Astrocyte (in vitro differentiated cells and primary cell): Measurements from ENCODE around the gene LRP1B.

Source experiments
- EZH2 ChIP-seq: IDR thresholded peaks from 2 replicates; pipeline ENCODE4 v1.6.1; 2012; ENCODE audit warnings: mild to moderate bottlenecking, low read length, inconsistent platforms; ENCODE audit not compliant: insufficient read depth
- TF ChIP-seq, protein P1 (sequence below): IDR thresholded peaks from 2 replicates; pipeline ENCODE4 v1.5.1; 2011; ENCODE audit warnings: low read depth, mild to moderate bottlenecking, inconsistent platforms, low read length, moderate library complexity; ENCODE audit not compliant: insufficient read depth

DNA sequence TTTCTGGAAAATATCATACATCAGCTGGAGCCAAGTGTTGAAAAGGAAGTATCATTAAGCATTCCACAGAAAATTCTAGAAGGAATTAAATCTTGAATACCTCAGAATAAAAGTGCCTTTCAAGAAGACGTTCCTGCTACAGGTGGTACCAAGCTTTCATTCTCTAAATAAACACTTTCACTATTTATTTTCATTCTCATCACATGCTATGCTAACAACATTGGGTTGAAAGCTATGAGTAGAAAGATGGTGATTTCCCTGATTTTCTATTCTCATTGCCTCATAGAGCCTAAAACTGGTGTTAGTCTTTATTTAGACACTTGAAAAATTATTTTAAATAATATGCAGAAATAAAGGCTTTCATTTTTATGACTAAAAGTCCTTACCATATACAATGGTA, 324.7 kb downstream of the LRP1B start:
- TF ChIP-seq, protein P1, sequence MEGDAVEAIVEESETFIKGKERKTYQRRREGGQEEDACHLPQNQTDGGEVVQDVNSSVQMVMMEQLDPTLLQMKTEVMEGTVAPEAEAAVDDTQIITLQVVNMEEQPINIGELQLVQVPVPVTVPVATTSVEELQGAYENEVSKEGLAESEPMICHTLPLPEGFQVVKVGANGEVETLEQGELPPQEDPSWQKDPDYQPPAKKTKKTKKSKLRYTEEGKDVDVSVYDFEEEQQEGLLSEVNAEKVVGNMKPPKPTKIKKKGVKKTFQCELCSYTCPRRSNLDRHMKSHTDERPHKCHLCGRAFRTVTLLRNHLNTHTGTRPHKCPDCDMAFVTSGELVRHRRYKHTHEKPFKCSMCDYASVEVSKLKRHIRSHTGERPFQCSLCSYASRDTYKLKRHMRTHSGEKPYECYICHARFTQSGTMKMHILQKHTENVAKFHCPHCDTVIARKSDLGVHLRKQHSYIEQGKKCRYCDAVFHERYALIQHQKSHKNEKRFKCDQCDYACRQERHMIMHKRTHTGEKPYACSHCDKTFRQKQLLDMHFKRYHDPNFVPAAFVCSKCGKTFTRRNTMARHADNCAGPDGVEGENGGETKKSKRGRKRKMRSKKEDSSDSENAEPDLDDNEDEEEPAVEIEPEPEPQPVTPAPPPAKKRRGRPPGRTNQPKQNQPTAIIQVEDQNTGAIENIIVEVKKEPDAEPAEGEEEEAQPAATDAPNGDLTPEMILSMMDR: no peak
- no peak for TF ChIP-seq EZH2
